ENCODE measurements around the gene HACD2. TPM values are rescaled to one million over a fixed set of nuclear protein-coding genes. Genes with fewer than 3 reads are reported as not detected.

HACD2 gene
- total and polyA plus RNA-seq, 9 of the 15 experiments (the other 6 are each of a cell fraction or from before 2014, with no cell fraction given): 1.3 to 10.5 (median 3.8) TPM

DNA sequence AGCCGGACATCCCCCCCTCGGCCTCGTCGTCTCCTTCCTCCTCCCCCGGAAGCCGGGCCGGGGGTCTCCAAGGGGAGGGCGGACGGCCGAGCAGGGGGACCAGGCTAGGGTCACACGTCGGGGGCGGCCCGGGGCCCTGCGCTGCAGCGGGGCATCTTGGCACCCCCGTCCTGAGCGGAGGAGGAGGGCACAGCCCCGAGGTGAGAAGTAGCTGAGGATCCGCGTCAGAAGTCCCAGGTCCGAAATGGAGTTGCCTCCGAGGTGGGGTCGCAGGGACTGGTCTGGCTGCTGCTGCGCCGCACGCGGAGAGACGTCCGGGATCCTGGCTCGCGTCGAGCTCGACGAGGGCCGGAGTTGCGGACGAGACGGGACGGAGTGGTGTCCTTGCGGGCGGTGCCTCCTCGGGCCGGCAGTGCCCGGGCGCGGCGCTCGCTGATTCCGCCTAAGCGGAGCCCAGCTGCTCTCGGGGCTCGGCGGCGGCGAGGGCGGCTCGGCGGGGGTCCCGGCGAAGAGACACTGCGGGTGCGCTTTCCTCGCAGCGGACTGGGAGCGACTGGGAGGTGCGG, 136.2 kb downstream of the HACD2 start, which contains the start of gene ADCY5 (continued):
- no peak for TF ChIP-seq MGA (IDR thresholded peaks at IDR 0.05)
- TF ChIP-seq, protein P1, sequence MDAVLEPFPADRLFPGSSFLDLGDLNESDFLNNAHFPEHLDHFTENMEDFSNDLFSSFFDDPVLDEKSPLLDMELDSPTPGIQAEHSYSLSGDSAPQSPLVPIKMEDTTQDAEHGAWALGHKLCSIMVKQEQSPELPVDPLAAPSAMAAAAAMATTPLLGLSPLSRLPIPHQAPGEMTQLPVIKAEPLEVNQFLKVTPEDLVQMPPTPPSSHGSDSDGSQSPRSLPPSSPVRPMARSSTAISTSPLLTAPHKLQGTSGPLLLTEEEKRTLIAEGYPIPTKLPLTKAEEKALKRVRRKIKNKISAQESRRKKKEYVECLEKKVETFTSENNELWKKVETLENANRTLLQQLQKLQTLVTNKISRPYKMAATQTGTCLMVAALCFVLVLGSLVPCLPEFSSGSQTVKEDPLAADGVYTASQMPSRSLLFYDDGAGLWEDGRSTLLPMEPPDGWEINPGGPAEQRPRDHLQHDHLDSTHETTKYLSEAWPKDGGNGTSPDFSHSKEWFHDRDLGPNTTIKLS (IDR thresholded peaks at IDR 0.05; ENCODE audit: borderline replicate concordance, low read depth): no peak
